ENCODE data around the gene CCP110.

CCP110 gene

GRCh38 chr16:19521471-19522396 is 2.0 kb upstream of the CCP110 start, which contains the start of gene GDE1:
TSS of gene GDE1 (minus strand) at chr16:19522098. CDS start at chr16:19521964, 134 bp downstream.
- TF ChIP-seq SPI1 (IDR thresholded peaks at IDR 0.05; ENCODE audit: low read depth, low read length) (peak; percentile 73), PAX5 (IDR thresholded peaks at IDR 0.05; ENCODE audit: insufficient read depth, low read length, severe bottlenecking) (no peak), POU2F2 (IDR thresholded peaks at IDR 0.05; ENCODE audit: low read depth, low read length) (no peak), POLR2AphosphoS5 (IDR thresholded peaks at IDR 0.05; ENCODE audit: low read depth, low read length) (peak; percentile 71), POLR2A (IDR thresholded peaks at IDR 0.05; ENCODE audit: low read depth, low read length) (peak; percentile 64; the same call in 1 of the 2 replicates), TAF1 (IDR thresholded peaks at IDR 0.05; ENCODE audit: low read depth, low read length) (peak; percentile 19; the same call in 1 of the 2 replicates)
- DNase-seq (ENCODE audit: insufficient read length, low spot score) = peak; percentile 79
- FAIRE-seq = peak; percentile 91

DNA sequence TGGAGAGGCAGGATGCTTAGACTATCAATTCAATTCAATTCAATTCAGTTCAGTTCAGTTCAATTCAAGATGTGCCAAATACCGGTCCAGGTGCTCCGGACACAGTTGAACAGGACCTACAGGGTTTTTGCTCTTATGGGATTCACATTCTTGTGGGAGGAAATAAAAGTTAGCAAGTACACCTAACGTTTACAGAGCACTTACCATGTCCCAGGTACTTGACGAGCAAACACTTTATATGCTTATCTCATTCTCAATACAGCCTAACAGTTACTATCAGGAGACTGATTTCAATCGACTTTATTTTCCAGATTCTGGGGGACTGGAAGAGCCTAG is 1.4 kb upstream of the CCP110 start:
- DNase-seq (ENCODE audit: insufficient read length, low spot score) = no peak
- FAIRE-seq = no peak
- TF ChIP-seq POLR2AphosphoS5 (IDR thresholded peaks at IDR 0.05; ENCODE audit: low read depth, low read length) (no peak), PAX5 (IDR thresholded peaks at IDR 0.05; ENCODE audit: insufficient read depth, low read length, severe bottlenecking) (no peak), TAF1 (IDR thresholded peaks at IDR 0.05; ENCODE audit: low read depth, low read length) (no peak), SPI1 (IDR thresholded peaks at IDR 0.05; ENCODE audit: low read depth, low read length) (no peak), POU2F2 (IDR thresholded peaks at IDR 0.05; ENCODE audit: low read depth, low read length) (no peak), POLR2A (IDR thresholded peaks at IDR 0.05; ENCODE audit: low read depth, low read length) (no peak)

GRCh38 chr16:19522760-19523159 is 982 bp upstream of the CCP110 start:
- TF ChIP-seq POLR2A (IDR thresholded peaks at IDR 0.05; ENCODE audit: low read depth, low read length) (no peak), PAX5 (IDR thresholded peaks at IDR 0.05; ENCODE audit: insufficient read depth, low read length, severe bottlenecking) (no peak)
- DNase-seq (ENCODE audit: insufficient read length, low spot score) = no peak
- FAIRE-seq = no peak

DNA sequence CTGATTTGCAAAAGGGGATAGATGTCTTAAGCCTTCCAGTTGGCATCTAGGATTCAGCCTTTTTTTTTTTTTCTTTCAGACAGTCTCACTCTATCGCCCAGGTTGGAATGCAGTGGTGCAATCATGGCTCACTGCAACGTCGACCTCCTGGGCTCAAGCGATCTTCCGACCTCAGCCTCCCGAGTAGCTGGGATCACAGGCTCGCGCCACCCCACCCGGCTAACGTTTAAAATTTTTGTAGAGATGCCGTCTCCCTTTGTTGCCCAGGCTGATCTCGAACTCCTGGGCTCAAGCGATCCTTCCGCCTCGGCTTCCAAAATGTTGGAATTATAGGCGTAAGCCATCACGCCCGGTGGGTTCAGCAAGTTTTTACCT is 571 bp upstream of the CCP110 start:
- TF ChIP-seq SPI1 (IDR thresholded peaks at IDR 0.05; ENCODE audit: low read depth, low read length) (no peak), POU2F2 (IDR thresholded peaks at IDR 0.05; ENCODE audit: low read depth, low read length) (no peak), PAX5 (IDR thresholded peaks at IDR 0.05; ENCODE audit: insufficient read depth, low read length, severe bottlenecking) (no peak), POLR2A (IDR thresholded peaks at IDR 0.05; ENCODE audit: low read depth, low read length) (no peak), POLR2AphosphoS5 (IDR thresholded peaks at IDR 0.05; ENCODE audit: low read depth, low read length) (no peak), TAF1 (IDR thresholded peaks at IDR 0.05; ENCODE audit: low read depth, low read length) (no peak)
- no peak for DNase-seq (ENCODE audit: insufficient read length, low spot score)
- FAIRE-seq = no peak

DNA sequence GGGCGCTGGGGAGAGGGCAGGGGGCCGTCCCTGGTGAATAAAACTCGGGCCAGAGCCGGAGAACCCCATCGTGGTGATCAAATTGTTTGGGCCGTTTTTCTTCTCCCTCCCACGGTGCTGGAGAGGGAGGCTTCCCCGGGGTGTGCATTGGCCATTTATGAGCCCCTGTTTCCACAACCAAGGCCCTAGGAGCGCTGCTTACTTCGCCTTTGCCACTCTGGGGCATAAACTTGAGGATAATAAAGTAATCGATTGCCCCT is 544 bp downstream of the CCP110 start:
- FAIRE-seq (no peak), DNase-seq (ENCODE audit: insufficient read length, low spot score) (no peak)
- TF ChIP-seq POU2F2 (IDR thresholded peaks at IDR 0.05; ENCODE audit: low read depth, low read length) (no peak), POLR2AphosphoS5 (IDR thresholded peaks at IDR 0.05; ENCODE audit: low read depth, low read length) (no peak), POLR2A (IDR thresholded peaks at IDR 0.05; ENCODE audit: low read depth, low read length) (no peak), PAX5 (IDR thresholded peaks at IDR 0.05; ENCODE audit: insufficient read depth, low read length, severe bottlenecking) (no peak), SPI1 (IDR thresholded peaks at IDR 0.05; ENCODE audit: low read depth, low read length) (no peak), TAF1 (IDR thresholded peaks at IDR 0.05; ENCODE audit: low read depth, low read length) (no peak)

GRCh38 chr16:19524616-19525384 is 1.1 kb downstream of the CCP110 start:
- FAIRE-seq (peak; percentile 61), DNase-seq (ENCODE audit: insufficient read length, low spot score) (no peak)
- TF ChIP-seq SPI1 (IDR thresholded peaks at IDR 0.05; ENCODE audit: low read depth, low read length) = peak; percentile 57
- no peak for TF ChIP-seq POLR2A (IDR thresholded peaks at IDR 0.05; ENCODE audit: low read depth, low read length)

GRCh38 chr16:19525385-19525723 is 1.6 kb downstream of the CCP110 start:
- no peak for DNase-seq (ENCODE audit: insufficient read length, low spot score)
- no peak for FAIRE-seq
- no peak for TF ChIP-seq POLR2AphosphoS5 (IDR thresholded peaks at IDR 0.05; ENCODE audit: low read depth, low read length)
- TF ChIP-seq POU2F2 (IDR thresholded peaks at IDR 0.05; ENCODE audit: low read depth, low read length) = no peak
- no peak for TF ChIP-seq SPI1 (IDR thresholded peaks at IDR 0.05; ENCODE audit: low read depth, low read length)
- no peak for TF ChIP-seq POLR2A (IDR thresholded peaks at IDR 0.05; ENCODE audit: low read depth, low read length)
- TF ChIP-seq TAF1 (IDR thresholded peaks at IDR 0.05; ENCODE audit: low read depth, low read length) = no peak
- TF ChIP-seq PAX5 (IDR thresholded peaks at IDR 0.05; ENCODE audit: insufficient read depth, low read length, severe bottlenecking) = no peak

DNA sequence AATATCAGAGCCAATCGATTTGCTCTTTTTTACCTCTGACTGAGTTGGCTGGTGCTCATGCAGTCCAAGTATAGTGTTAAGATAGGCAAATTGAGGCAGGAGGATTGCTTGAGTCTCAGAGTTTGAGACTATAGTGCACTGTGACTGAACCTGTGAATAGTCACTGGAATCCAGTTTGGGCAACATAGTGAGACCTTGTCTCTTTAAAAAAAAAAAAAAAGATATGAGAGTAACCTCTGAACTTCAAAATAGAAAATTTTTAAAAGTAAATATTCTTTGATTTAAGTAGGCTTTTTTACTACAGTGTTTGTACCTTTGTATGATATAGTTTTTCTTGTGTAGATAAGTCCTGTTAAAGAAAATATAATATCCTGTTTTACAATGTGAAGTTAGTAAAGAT is 3.4 kb downstream of the CCP110 start:
- DNase-seq (ENCODE audit: insufficient read length, low spot score) (no peak), FAIRE-seq (no peak)
- TF ChIP-seq POLR2AphosphoS5 (IDR thresholded peaks at IDR 0.05; ENCODE audit: low read depth, low read length) = no peak
- no peak for TF ChIP-seq TAF1 (IDR thresholded peaks at IDR 0.05; ENCODE audit: low read depth, low read length)
- no peak for TF ChIP-seq PAX5 (IDR thresholded peaks at IDR 0.05; ENCODE audit: insufficient read depth, low read length, severe bottlenecking)
- TF ChIP-seq POU2F2 (IDR thresholded peaks at IDR 0.05; ENCODE audit: low read depth, low read length) = no peak
- no peak for TF ChIP-seq POLR2A (IDR thresholded peaks at IDR 0.05; ENCODE audit: low read depth, low read length)
- TF ChIP-seq SPI1 (IDR thresholded peaks at IDR 0.05; ENCODE audit: low read depth, low read length) = no peak

GRCh38 chr16:19528666-19529065 is 4.9 kb downstream of the CCP110 start:
- FAIRE-seq (no peak), DNase-seq (ENCODE audit: insufficient read length, low spot score) (no peak)
- TF ChIP-seq SPI1 (IDR thresholded peaks at IDR 0.05; ENCODE audit: low read depth, low read length) (no peak), PAX5 (IDR thresholded peaks at IDR 0.05; ENCODE audit: insufficient read depth, low read length, severe bottlenecking) (no peak), TAF1 (IDR thresholded peaks at IDR 0.05; ENCODE audit: low read depth, low read length) (no peak)

GRCh38 chr16:19532601-19533000 is 8.9 kb downstream of the CCP110 start:
- DNase-seq (ENCODE audit: insufficient read length, low spot score) = no peak
- FAIRE-seq = no peak
- TF ChIP-seq TAF1 (IDR thresholded peaks at IDR 0.05; ENCODE audit: low read depth, low read length) = no peak
- no peak for TF ChIP-seq SPI1 (IDR thresholded peaks at IDR 0.05; ENCODE audit: low read depth, low read length)
- TF ChIP-seq POU2F2 (IDR thresholded peaks at IDR 0.05; ENCODE audit: low read depth, low read length) = no peak
- TF ChIP-seq POLR2AphosphoS5 (IDR thresholded peaks at IDR 0.05; ENCODE audit: low read depth, low read length) = no peak
- TF ChIP-seq POLR2A (IDR thresholded peaks at IDR 0.05; ENCODE audit: low read depth, low read length) = no peak
- no peak for TF ChIP-seq PAX5 (IDR thresholded peaks at IDR 0.05; ENCODE audit: insufficient read depth, low read length, severe bottlenecking)
